ENCODE measurements around the gene SCYGR3. TPM values are rescaled to one million over a fixed set of nuclear protein-coding genes. Genes with fewer than 3 reads are reported as not detected.

Gene SCYGR3
- total RNA-seq, 3 donors from 2014 or later = not detected

DNA sequence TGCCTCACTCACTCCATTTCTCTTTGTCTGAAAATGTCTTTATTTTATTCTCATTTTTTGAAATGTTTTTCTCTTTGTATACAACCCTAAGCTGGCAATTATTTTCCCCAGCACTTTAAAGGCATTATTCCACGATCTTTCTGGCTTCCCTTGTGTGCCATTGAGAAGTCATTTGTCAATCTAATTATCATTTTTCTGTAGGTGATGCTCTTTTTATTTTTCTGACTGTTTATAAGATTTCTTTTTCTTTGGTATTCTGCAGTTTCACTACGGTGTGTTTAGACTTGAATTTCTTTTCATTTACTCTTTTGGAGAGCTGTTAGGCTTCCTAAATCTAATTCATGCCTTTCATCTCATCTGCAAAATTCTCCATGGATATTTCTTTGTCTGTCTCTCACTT lies 10.8 kb upstream of the SCYGR3 start:
- DNase-seq = no peak
- ATAC-seq = no peak
- no peaks in the 10 kb centered on the region for H3K4me1 Mint-ChIP-seq (ENCODE audit: low read depth)
- H3K27me3 Mint-ChIP-seq (ENCODE audit: low read depth) = peaks cover 10% of the 10 kb centered on the region
- no peaks in the 10 kb centered on the region for H3K9me3 Mint-ChIP-seq
- H3K36me3 Mint-ChIP-seq (ENCODE audit: insufficient read depth) = no peaks in the 10 kb centered on the region
- H3K4me3 Mint-ChIP-seq = no peak overlapping the region

DNA sequence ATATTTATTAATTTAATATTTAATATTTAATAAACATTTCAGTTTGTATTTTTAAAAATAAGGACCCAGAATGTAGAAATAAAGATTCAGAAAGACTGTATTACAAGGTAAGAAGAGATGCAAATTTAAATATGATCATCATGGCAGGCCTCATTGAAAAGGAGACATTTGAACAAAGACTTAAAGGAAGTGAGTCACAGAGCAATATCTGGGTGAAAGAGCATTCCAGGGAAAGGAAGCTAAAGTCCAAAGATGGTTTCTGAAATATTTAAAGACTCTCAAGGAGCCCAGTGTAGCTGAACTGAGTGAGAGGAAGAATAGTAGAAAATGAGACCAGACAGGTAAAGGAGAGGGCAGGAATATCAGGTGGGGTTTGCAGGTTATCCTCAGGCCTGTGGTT lies 8.6 kb upstream of the SCYGR3 start:
- Mint-ChIP-seq H3K4me3 (no peak overlapping the region), H3K9me3 (no peaks in the 10 kb centered on the region), H3K27me3 (ENCODE audit: low read depth) (peaks cover 4% of the 10 kb centered on the region), H3K36me3 (ENCODE audit: insufficient read depth) (no peaks in the 10 kb centered on the region), H3K4me1 (ENCODE audit: low read depth) (no peaks in the 10 kb centered on the region)
- DNase-seq (no peak), ATAC-seq (no peak)

DNA sequence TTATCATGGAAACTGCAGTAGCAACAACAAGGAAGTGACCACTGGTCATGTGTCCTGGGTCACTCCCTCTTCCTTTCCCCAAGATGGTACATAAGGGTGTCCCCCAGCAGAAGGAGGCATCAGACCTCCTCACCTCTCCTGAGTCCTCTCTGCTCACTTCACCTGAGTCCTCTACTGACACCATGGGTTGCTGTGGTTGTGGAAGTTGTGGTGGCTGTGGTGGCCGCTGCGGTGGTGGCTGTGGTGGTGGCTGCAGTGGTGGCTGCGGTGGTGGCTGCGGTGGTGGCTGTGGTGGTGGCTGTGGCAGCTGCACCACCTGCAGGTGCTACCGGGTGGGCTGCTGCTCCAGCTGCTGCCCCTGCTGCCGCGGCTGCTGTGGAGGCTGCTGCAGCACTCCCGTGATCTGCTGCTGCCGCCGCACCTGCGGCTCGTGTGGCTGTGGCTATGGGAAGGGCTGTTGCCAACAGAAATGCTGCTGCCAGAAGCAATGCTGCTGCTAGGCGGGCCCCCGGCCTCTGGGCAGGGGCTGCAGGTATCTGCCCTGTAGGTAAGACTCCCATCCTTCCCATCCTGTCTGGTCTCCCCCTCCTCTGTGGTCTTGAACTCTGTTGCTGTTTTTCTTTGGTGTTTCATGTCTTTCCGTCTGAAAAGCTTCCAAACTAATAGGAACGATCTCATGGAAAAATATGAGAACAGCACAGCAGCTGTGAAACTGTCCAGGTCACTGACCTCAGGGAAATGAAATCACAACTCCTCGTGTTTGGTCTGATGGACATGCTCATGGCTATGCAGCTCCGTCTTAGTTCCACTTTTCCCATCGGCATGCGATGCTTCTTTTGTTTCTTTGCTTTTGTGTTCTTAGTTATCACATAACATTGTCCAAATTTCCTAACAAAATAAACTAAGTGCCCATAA lies 2.9 kb upstream of the SCYGR3 start, which contains the start of gene SCYGR4:
SCYGR4 (plus strand) TSS at position 183 of the 915 bp plus-strand sequence; CDS start at position 183, 0 bp downstream.
- H3K27me3 Mint-ChIP-seq (ENCODE audit: low read depth) = peaks cover 10% of the 10 kb centered on the region
- DNase-seq = no peak
- H3K9me3 Mint-ChIP-seq = no peaks in the 10 kb centered on the region
- H3K4me3 Mint-ChIP-seq = no peak within 1 kb of the TSS
- no peak for ATAC-seq
- H3K36me3 Mint-ChIP-seq (ENCODE audit: insufficient read depth) = no peaks in the 10 kb centered on the region
- H3K4me1 Mint-ChIP-seq (ENCODE audit: low read depth) = no peaks in the 10 kb centered on the region

DNA sequence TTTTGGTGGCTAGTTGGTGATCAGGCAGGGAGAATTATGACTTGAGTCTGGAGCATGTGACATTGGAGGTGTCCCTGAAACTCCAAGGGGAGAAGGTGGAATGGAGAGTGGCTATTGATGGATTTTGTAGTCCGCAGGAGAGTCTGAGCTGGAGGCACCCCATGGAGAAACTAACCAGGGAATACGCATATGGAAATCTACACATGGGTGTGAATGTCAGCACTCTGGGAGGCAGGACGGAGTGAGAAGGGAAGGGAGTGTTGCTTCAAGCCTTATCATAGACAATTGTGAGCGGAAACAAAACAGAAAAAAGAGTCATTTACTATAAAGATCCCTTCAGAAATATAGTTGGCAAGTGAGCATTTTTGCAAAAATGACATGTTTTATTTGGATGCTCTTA lies 2.0 kb upstream of the SCYGR3 start:
- H3K9me3 Mint-ChIP-seq = no peaks in the 10 kb centered on the region
- ATAC-seq (no peak), DNase-seq (no peak)
- H3K4me1 Mint-ChIP-seq (ENCODE audit: low read depth) = no peaks in the 10 kb centered on the region
- no peaks in the 10 kb centered on the region for H3K36me3 Mint-ChIP-seq (ENCODE audit: insufficient read depth)
- H3K4me3 Mint-ChIP-seq = no peak overlapping the region
- peaks cover 17% of the 10 kb centered on the region for H3K27me3 Mint-ChIP-seq (ENCODE audit: low read depth)

- ATAC-seq (no peak), DNase-seq (no peak)
- Mint-ChIP-seq H3K9me3 (no peaks in the 10 kb centered on the region), H3K4me3 (no peak overlapping the region), H3K36me3 (ENCODE audit: insufficient read depth) (no peaks in the 10 kb centered on the region), H3K27me3 (ENCODE audit: low read depth) (peaks cover 18% of the 10 kb centered on the region), H3K4me1 (ENCODE audit: low read depth) (no peaks in the 10 kb centered on the region)
These were observed 1.3 kb upstream of the SCYGR3 start for GRCh38 chr2:227615906-227616305.

DNA sequence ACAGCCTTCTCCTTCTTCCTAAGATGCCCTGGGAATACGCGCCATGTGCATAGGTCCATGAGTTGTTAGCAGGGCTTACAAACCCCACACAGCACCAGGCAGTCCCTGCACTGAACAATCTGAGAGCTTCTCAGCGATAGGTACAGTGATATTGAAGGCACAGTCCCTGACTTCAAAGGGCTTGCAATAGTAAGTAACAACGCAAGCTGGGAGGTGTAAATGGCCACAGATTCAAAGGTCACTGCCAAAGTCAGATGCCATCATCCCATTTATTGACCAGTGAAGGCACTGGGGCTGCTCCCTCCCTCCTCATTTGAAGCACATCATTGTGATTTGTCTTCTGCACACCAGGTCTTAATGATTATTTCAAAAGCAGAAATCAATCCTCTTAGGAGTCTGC lies 541 bp upstream of the SCYGR3 start:
- Mint-ChIP-seq H3K4me1 (ENCODE audit: low read depth) (no peaks in the 10 kb centered on the region), H3K9me3 (no peaks in the 10 kb centered on the region), H3K27me3 (ENCODE audit: low read depth) (peaks cover 20% of the 10 kb centered on the region), H3K36me3 (ENCODE audit: insufficient read depth) (no peaks in the 10 kb centered on the region), H3K4me3 (no peak overlapping the region)
- no peak for ATAC-seq
- DNase-seq = no peak

DNA sequence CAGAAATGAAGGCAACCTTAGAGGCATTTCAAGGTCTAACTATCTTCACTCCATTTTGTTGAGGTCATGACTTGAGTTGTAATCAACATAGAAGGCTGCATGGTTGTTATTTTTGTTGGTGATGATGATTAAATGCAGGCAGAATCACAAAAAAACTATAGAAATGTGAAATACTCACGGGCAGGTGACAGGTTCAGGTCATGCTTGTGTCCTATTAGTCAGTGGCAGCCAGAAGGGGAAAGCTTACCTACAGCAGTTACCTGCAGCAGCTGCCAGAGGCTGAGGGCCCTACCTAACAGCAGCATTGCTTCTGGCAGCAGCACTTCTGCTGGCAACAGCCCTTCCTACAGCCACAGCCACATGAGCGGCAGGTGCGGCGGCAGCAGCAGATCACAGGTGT lies 394 bp downstream of the SCYGR3 start:
- no peak for ATAC-seq
- no peaks in the 10 kb centered on the region for H3K9me3 Mint-ChIP-seq
- no peak for DNase-seq
- no peaks in the 10 kb centered on the region for H3K4me1 Mint-ChIP-seq (ENCODE audit: low read depth)
- H3K36me3 Mint-ChIP-seq (ENCODE audit: insufficient read depth) = no peaks in the 10 kb centered on the region
- H3K4me3 Mint-ChIP-seq = no peak overlapping the region
- H3K27me3 Mint-ChIP-seq (ENCODE audit: low read depth) = peaks cover 25% of the 10 kb centered on the region

DNA sequence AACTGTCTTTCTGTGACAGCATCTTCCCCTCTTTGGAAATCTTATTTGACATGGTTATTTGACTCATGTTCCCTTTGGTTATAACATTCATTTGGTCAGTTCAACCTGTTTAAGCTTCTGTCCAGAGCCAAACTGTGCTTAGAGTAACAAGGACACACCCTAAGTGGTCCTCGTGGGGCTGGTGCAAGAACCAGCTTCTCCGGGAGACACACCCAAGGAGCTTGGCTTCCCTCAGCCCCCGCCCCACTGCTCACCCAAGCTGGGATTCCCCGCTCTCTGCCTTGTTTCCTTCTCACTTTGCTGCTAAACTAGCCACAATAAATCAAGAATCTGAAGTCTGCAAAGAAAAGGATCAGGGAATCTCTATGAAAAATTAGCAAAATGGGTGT lies 1.4 kb downstream of the SCYGR3 start:
- Mint-ChIP-seq H3K9me3 (no peaks in the 10 kb centered on the region), H3K36me3 (ENCODE audit: insufficient read depth) (no peaks in the 10 kb centered on the region), H3K27me3 (ENCODE audit: low read depth) (peaks cover 31% of the 10 kb centered on the region), H3K4me3 (no peak overlapping the region), H3K4me1 (ENCODE audit: low read depth) (peaks cover 8% of the 10 kb centered on the region)
- ATAC-seq = no peak
- DNase-seq = no peak

GRCh38 chr2:227612546-227613271 lies 1.9 kb downstream of the SCYGR3 start:
- Mint-ChIP-seq H3K4me1 (ENCODE audit: low read depth) (peaks cover 12% of the 10 kb centered on the region), H3K36me3 (ENCODE audit: insufficient read depth) (no peaks in the 10 kb centered on the region), H3K4me3 (no peak overlapping the region), H3K9me3 (no peaks in the 10 kb centered on the region), H3K27me3 (ENCODE audit: low read depth) (peaks cover 31% of the 10 kb centered on the region)
- ATAC-seq (no peak), DNase-seq (no peak)

- Mint-ChIP-seq H3K4me1 (ENCODE audit: low read depth) (peaks cover 12% of the 10 kb centered on the region), H3K4me3 (no peak overlapping the region), H3K9me3 (no peaks in the 10 kb centered on the region), H3K27me3 (ENCODE audit: low read depth) (peaks cover 45% of the 10 kb centered on the region), H3K36me3 (ENCODE audit: insufficient read depth) (no peaks in the 10 kb centered on the region)
- no peak for DNase-seq
- ATAC-seq = no peak
These were observed 4.5 kb downstream of the SCYGR3 start for GRCh38 chr2:227610123-227610522.

- no peak for ATAC-seq
These were observed 5.9 kb downstream of the SCYGR3 start for GRCh38 chr2:227608561-227609338.

GRCh38 chr2:227607941-227608340 lies 6.7 kb downstream of the SCYGR3 start:
- Mint-ChIP-seq H3K27me3 (ENCODE audit: low read depth) (peaks cover 46% of the 10 kb centered on the region), H3K36me3 (ENCODE audit: insufficient read depth) (no peaks in the 10 kb centered on the region), H3K4me1 (ENCODE audit: low read depth) (peaks cover 12% of the 10 kb centered on the region), H3K9me3 (no peaks in the 10 kb centered on the region), H3K4me3 (no peak overlapping the region)
- no peak for ATAC-seq
- DNase-seq = no peak

More at GRCh38 chr2:227608561-227609338, 5.9 kb downstream of the SCYGR3 start:
- peaks cover 46% of the 10 kb centered on the region for H3K27me3 Mint-ChIP-seq (ENCODE audit: low read depth)
- DNase-seq = no peak
- no peaks in the 10 kb centered on the region for H3K36me3 Mint-ChIP-seq (ENCODE audit: insufficient read depth)
- H3K9me3 Mint-ChIP-seq = no peaks in the 10 kb centered on the region
- peaks cover 12% of the 10 kb centered on the region for H3K4me1 Mint-ChIP-seq (ENCODE audit: low read depth)
- no peak overlapping the region for H3K4me3 Mint-ChIP-seq

DNA sequence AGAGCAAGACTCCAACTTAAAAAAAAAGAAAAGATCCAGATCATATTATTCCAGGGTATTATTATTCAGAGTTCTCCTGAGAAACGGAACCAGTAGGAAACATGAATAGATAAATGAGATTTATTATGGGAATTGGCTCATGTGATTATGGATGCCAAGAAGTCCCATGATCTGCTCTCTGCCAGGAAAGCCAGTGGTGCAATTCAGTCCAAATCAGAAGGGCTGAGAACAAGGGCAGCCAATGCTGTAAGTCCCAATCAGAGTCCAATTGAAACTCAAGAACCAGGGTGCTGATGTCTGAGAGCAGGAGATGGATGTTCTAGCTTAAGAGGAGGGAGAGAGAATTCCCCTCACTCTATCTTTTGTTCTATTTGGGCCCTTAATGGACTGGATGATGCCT lies 8.2 kb downstream of the SCYGR3 start:
- no peak for ATAC-seq
- no peaks in the 10 kb centered on the region for H3K36me3 Mint-ChIP-seq (ENCODE audit: insufficient read depth)
- no peak for DNase-seq
- H3K27me3 Mint-ChIP-seq (ENCODE audit: low read depth) = peaks cover 39% of the 10 kb centered on the region
- H3K4me3 Mint-ChIP-seq = no peak overlapping the region
- H3K9me3 Mint-ChIP-seq = no peaks in the 10 kb centered on the region
- H3K4me1 Mint-ChIP-seq (ENCODE audit: low read depth) = peaks cover 12% of the 10 kb centered on the region

- no peak for ATAC-seq
- no peaks in the 10 kb centered on the region for H3K4me1 Mint-ChIP-seq (ENCODE audit: low read depth)
- H3K9me3 Mint-ChIP-seq = no peaks in the 10 kb centered on the region
- H3K4me3 Mint-ChIP-seq = no peak overlapping the region
- H3K27me3 Mint-ChIP-seq (ENCODE audit: low read depth) = peaks cover 36% of the 10 kb centered on the region
- DNase-seq = no peak
- no peaks in the 10 kb centered on the region for H3K36me3 Mint-ChIP-seq (ENCODE audit: insufficient read depth)
These were observed 12.3 kb downstream of the SCYGR3 start for GRCh38 chr2:227602358-227602757.
